ENCODE data around the gene OTOP3.

- TF ChIP-seq CTCF (IDR thresholded peaks at IDR 0.05) (no peak), POLR2AphosphoS5 (IDR thresholded peaks at IDR 0.05) (no peak), POLR2A (IDR thresholded peaks at IDR 0.05) (no peak), EP300 (IDR thresholded peaks at IDR 0.05; ENCODE audit: low read depth) (no peak)
Observed at GRCh38 chr17:74900208-74900607, 35.5 kb upstream of the OTOP3 start.
